IgD-negative memory B cell (primary cell): ENCODE data around the gene RAB11FIP4. TPM values are rescaled to one million over a fixed set of nuclear protein-coding genes. Genes with fewer than 3 reads are reported as not detected.
"Not testable (repeated sequence)": the region's sequence is repeated elsewhere in the genome, so short reads cannot be mapped to it uniquely, and the experiment has no call there.

Experiments used
- H3K27ac Mint-ChIP-seq, 3 donors: one replicate each; pipeline ENCODE4 v1.8.0; 2020 to 2022; ENCODE audit warnings: mild to moderate bottlenecking in 3 of 3, mixed read lengths in 3 of 3, moderate library complexity in 1 of 3
- H3K27me3 Mint-ChIP-seq: one replicate; pipeline ENCODE4 v1.8.0; 2021; ENCODE audit warnings: mixed read lengths
- H3K36me3 Mint-ChIP-seq: one replicate; pipeline ENCODE4 v1.8.0; 2020; ENCODE audit warnings: mild to moderate bottlenecking, mixed read lengths
- H3K4me1 Mint-ChIP-seq, 3 donors: one replicate each; pipeline ENCODE4 v1.8.0; 2020 to 2022; ENCODE audit warnings: mixed read lengths in 3 of 3, mild to moderate bottlenecking in 1 of 3
- H3K4me3 Mint-ChIP-seq, 4 donors: one replicate each; pipeline ENCODE4 v1.8.0; 2020 to 2022; ENCODE audit warnings: mild to moderate bottlenecking in 4 of 4, mixed read lengths in 4 of 4, moderate library complexity in 3 of 4
- H3K9me3 Mint-ChIP-seq, 3 donors: one replicate each; pipeline ENCODE4 v1.8.0; 2020 to 2021; ENCODE audit warnings: mixed read lengths in 3 of 3, mild to moderate bottlenecking in 1 of 3
- polyA plus RNA-seq: library from polyadenylated mRNA; unstranded; fragments of 300-500 nt; fragmentation: Illumina TruSeq; gene quantifications from one replicate; pipeline ENCODE4 v1.2.3, GENCODE V29; 2021

Gene RAB11FIP4
- polyA plus RNA-seq, 1 donor from 2014 or later: 21.0 TPM

DNA sequence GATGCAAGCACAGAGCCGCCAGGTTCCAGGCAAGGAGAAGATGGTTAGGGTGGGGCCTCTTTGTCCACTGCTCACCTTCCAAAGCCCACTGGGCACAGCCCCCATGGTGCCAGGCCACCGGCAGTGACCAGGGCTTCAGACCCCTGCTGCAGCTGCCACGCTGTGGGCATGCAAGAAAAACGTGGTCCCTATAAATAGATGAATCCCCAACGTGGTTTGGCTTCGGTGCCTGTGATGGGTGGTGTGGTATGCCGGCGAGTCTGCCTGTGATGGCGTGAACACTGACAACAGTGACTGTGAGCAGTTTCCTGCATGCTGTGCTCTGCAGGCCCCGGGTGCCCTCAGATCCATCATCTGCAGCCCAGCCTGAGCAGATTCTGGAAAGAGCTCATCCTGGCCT is 36.6 kb downstream of the RAB11FIP4 start:
- H3K27ac Mint-ChIP-seq: no peak overlapping the region

DNA sequence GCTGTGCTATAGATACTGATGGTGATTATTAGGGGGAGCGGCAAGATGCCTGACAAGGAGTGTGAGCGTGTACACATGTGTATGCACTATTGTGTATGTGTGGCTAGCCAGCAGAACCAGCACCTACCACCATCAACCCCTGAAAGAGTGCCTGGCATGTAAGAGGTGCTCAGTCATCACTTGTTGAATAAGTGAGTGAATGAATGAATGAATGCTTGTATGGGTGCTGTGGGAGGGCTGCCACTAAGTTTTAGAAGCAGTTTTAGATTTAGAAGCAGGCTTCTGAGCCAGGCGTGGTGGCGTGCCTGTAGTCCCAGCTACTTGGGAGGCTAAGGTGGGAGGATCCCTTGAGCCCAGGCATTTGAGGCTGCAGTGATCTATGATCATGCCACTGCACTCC is 37.0 kb downstream of the RAB11FIP4 start:
- Mint-ChIP-seq H3K4me1 (peaks cover 0 to 4% (median 4%) of the 10 kb centered on the region in 3 donors), H3K9me3 (peaks cover 0 to 2% (median 1%) of the 10 kb centered on the region in 3 donors), H3K27me3 (peaks cover 24% of the 10 kb centered on the region), H3K4me3 (peak overlapping the region in 1 of 4 donors; percentile 63), H3K27ac (peak overlapping the region in 1 of 3 donors; percentile 53), H3K36me3 (peaks cover 2% of the 10 kb centered on the region)

More for the DNA sequence above, 36.6 kb downstream of the RAB11FIP4 start:
- peaks cover 2 to 5% (median 5%) of the 10 kb centered on the region in 3 donors for H3K9me3 Mint-ChIP-seq
- peaks cover 0 to 3% (median 3%) of the 10 kb centered on the region in 3 donors for H3K4me1 Mint-ChIP-seq
- peaks cover 2% of the 10 kb centered on the region for H3K36me3 Mint-ChIP-seq
- peak overlapping the region in 1 of 4 donors; percentile 63 for H3K4me3 Mint-ChIP-seq
- peaks cover 25% of the 10 kb centered on the region for H3K27me3 Mint-ChIP-seq

DNA sequence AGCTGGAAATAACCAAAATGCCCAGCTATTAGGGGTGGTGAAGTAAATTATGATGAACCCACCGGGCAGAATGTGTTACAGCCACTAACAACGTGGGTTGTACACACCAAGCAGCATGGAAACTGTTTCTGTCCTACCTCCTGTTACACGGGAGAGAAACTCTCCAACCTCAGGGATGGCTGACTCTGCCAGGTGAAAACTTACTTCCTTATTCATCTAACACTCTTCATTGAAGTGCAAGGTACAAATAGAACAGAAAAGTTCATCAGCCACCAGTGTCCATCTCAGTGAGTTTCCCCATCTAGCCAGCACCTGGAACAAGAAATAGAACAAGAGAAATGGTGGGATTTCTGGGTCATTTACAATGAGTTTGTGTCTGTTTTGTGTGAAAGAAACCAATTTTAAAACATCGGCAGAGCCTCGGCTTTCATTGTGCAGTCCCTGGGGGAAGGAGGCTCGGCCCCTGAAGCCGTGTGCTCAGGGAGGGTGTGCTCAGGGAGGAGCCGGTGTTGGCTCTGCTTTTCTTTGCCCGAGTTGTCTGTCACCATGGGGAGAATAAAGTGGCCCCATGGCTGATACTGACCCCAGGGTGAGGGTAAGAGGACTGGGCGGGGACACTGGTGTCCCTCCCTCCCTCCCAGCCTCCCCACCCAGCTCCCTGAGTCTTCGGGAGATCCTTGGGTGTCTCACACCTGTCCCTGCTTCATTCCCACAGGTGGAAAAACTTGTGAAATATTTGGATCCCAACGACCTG is 39.8 kb downstream of the RAB11FIP4 start:
- Mint-ChIP-seq H3K27ac (no peak overlapping the region), H3K4me1 (peaks cover 2 to 4% (median 4%) of the 10 kb centered on the region in 3 donors), H3K27me3 (peaks cover 26% of the 10 kb centered on the region), H3K36me3 (peaks cover 2% of the 10 kb centered on the region), H3K4me3 (no peak overlapping the region), H3K9me3 (no peaks in the 10 kb centered on the region)

DNA sequence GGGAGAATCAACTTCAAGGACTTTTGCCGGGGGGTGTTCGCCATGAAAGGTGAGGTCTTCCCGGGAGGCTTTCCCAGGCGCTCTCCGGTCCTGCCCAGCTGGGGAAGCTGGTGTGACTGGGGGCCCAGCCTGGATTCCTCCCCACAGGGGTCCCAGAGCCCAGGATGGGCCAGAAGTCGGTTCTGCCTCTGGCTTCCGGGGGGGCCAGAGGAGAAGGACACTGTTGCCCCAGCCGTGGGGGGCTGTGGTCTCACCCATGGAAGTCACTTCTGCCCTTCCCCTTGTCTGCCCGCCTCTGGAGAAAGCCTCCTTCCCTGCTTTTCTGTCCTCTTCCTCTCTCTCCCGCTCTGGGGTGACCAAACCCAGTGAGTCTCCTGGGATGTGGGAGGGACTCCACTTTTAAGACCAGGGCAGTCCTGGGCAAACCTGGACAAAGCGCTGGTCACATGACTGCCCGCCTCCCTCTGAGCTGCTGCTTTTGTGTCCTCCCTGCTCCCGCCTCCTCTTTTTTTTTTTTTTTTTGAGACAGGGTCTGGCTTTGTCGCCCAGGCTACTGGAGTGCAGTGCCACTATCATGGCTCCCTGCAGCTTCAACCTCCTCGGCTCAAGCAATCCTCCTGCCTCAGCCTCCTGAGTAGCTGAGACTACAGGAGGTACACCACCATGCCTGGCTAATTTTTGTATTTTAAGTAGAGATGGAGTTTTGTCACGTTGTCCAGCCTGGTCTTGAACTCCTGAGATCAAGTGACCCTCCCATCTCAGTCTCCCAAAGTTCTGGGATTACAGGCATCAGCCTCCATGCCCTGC is 40.6 kb downstream of the RAB11FIP4 start:
- no peak overlapping the region for H3K27ac Mint-ChIP-seq
- H3K27me3 Mint-ChIP-seq: peaks cover 22% of the 10 kb centered on the region
- no peak overlapping the region for H3K4me3 Mint-ChIP-seq
- no peaks in the 10 kb centered on the region for H3K9me3 Mint-ChIP-seq
- H3K36me3 Mint-ChIP-seq: peaks cover 2% of the 10 kb centered on the region
- H3K4me1 Mint-ChIP-seq: peaks cover 2 to 5% (median 4%) of the 10 kb centered on the region in 3 donors

DNA sequence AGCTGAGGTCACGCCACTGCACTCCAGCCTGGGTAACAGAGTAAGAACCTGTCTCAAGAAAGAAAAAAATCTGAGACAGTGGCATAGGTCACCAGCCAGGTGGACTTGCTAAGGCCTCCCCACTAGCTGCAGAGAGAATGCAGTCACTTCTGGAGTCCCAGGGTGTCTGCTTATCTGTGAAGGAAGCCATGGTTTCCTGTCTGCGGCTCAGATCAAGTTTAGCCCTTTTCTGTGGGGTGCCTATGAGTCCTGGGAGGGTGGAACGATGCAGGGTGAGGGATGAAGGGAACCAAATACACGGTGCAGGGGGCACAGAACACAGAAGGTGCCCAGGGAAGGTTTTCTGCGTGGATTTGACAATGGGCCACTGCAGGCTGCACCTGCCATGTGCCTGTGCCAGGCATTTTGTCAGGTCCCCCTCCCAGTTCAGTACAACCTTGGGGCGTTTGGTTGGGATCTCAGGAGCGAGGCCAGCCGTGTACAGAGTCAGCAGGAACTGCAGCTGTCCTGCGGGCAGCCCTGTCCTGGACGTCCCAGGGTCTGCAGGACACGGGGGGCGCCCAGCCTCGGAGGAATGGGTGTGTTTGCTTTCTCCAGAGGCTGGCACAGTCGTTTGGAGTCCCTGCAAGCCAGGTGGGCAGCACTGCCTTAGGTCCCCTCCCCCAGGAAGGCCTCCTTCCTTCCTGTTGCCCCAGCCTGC is 41.8 kb downstream of the RAB11FIP4 start:
- H3K36me3 Mint-ChIP-seq: peaks cover 1% of the 10 kb centered on the region
- no peak overlapping the region for H3K27ac Mint-ChIP-seq

DNA sequence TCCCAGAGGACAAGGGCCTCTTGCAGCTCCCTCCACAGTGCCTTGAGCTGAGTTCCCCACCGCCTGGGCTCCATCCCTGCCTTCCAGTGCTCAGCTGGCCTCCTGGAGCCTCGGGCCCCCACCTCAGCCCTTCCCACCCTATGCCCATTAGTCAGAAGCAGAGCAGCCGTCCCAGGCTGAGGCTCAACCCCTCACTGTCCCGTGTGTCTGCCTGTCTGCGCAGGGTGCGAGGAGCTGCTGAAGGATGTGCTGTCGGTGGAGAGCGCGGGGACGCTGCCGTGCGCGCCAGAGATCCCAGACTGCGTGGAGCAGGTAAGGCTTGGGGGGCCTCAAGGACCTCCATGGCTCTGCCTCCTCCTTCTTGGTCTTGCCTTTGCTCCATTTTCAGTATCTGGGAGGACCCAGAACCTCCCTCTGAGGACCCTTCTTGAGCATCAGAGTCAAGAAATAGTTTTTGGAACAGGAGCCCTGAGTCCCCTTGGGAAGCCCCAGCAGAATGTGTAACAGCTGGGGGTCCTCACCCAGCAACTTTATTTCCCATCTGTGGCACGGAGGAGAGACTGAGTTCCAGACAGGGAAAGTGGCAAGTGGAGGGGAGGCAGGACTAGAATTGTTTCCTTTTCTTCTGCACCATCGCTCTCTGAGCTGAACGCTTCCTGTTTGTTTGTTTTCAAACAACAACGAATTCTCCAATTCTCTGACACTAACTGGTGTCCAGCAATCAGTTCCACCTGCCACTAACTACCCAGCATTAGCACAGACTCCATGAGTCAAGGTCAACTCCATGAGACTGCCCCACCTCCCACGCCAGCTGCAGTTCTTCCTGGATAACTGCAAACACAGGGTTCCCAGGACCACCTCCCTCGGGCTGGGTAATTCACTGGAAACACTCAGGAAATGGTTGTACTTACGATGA is 42.6 kb downstream of the RAB11FIP4 start:
- Mint-ChIP-seq H3K27me3 (peaks cover 19% of the 10 kb centered on the region), H3K4me3 (peak overlapping the region in 1 of 4 donors; percentile 12), H3K27ac (no peak overlapping the region), H3K36me3 (no peaks in the 10 kb centered on the region), H3K9me3 (no peaks in the 10 kb centered on the region), H3K4me1 (peaks cover 6 to 9% (median 7%) of the 10 kb centered on the region in 3 donors)

More for the DNA sequence above, 41.8 kb downstream of the RAB11FIP4 start:
- Mint-ChIP-seq H3K27me3 (peaks cover 21% of the 10 kb centered on the region), H3K9me3 (no peaks in the 10 kb centered on the region), H3K4me1 (peaks cover 4 to 9% (median 7%) of the 10 kb centered on the region in 3 donors), H3K4me3 (peak overlapping the region in 1 of 4 donors; percentile 22)

DNA sequence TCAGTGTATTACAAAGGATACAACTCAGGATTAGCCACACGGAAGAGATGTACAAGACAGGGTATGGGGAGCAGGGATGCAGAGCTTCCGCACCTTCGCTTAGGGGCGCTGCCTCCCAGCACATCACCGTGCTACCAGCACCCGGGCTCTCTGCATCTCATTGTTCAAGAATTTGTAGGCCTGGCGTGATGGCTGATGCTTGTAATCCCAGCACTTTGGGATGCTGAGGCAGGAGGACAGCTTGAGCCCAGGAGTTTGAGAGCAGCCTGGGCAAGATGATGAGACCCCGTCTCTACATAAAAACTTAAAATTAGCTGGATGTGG is 43.2 kb downstream of the RAB11FIP4 start:
- no peak overlapping the region for H3K27ac Mint-ChIP-seq

DNA sequence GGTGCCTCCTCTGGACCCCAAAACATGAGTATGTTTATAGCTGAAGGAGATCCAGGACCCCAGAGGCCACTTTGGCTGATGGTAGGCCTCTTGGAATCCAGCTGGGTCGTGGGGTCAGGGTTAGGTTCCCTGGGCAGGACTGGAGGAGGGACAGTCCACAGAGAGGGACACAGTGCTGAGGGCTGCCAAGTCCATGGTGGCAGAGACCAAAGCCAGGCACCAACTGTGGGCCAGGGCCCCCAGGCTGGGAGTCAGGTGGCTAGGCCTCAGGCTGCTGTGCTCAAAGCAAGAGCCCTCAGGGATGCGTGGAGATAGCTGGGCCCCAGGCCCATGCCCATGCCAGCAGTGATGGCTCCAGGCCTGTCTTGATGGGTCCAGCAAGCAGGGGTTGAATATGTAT is 44.1 kb downstream of the RAB11FIP4 start:
- H3K36me3 Mint-ChIP-seq: no peaks in the 10 kb centered on the region
- H3K4me1 Mint-ChIP-seq: peaks cover 6 to 13% (median 6%) of the 10 kb centered on the region in 3 donors
- H3K27me3 Mint-ChIP-seq: peaks cover 10% of the 10 kb centered on the region
- H3K4me3 Mint-ChIP-seq: no peak overlapping the region
- no peaks in the 10 kb centered on the region for H3K9me3 Mint-ChIP-seq
- H3K27ac Mint-ChIP-seq: peak overlapping the region in 1 of 3 donors; percentile 39

More for the DNA sequence above, 43.2 kb downstream of the RAB11FIP4 start:
- Mint-ChIP-seq H3K27me3 (peaks cover 16% of the 10 kb centered on the region), H3K4me3 (no peak overlapping the region), H3K9me3 (no peaks in the 10 kb centered on the region), H3K4me1 (peaks cover 6 to 9% (median 7%) of the 10 kb centered on the region in 3 donors), H3K36me3 (no peaks in the 10 kb centered on the region)

DNA sequence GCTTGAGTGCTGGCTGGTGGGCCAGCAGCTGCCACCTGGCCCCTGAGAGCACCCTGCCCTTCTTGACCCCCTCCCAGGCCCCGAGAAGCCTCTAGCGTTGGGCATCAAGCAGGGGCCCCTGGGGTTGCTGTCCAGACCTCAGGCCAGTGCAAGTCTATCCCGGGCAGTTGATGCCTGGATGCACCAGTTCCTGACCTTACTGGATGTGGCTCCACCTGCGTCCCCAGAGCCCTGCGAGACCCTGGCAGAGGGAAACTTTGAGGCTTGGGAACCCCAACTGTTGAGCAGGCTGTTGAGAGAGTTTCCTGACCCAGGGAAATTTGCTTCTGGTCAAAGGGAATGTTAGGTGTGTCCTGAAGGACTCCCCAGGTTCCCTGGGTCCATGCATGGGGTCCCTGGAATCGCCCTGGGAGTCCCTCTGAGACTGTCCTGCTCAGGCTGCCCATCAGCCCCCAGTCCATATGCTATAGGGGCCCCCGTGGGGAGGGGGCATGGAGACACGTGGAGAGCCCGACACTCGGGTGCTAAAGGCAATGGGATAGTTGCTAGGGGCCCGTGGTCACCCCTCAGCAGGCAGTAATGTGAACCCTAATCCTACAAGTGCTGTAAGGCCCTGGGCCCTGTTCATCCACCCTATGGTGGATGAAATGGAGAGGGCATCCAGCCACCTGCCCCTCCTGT is 46.4 kb downstream of the RAB11FIP4 start:
- Mint-ChIP-seq H3K4me1 (peaks cover 6 to 13% (median 6%) of the 10 kb centered on the region in 3 donors), H3K27ac (peak overlapping the region in 1 of 3 donors; percentile 52), H3K4me3 (no peak overlapping the region), H3K9me3 (no peaks in the 10 kb centered on the region), H3K27me3 (peaks cover 2% of the 10 kb centered on the region), H3K36me3 (no peaks in the 10 kb centered on the region)

DNA sequence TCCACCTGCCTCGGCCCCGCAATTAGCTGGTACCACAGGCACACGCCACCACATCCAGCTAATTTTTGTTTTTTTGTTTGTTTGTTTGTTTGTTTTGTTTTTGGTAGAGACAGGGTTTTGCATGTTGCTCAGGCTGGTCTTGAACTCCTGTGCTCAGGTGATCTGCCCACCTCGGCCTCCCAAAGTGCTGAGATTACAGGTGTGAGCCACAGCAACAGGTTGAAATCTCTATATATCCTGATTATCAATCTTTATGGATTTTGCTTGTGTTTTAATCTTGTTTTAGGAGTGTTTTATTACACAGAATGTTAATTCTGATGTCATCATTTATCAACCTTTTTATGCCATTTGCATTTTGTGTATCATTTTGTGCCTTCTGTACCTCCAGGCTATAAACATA is 48.2 kb downstream of the RAB11FIP4 start:
- no peaks in the 10 kb centered on the region for H3K27me3 Mint-ChIP-seq
- H3K27ac Mint-ChIP-seq: no peak overlapping the region
- H3K4me1 Mint-ChIP-seq: peaks cover 4 to 9% (median 4%) of the 10 kb centered on the region in 3 donors
- no peaks in the 10 kb centered on the region for H3K9me3 Mint-ChIP-seq
- peaks cover 2% of the 10 kb centered on the region for H3K36me3 Mint-ChIP-seq
- no peak overlapping the region for H3K4me3 Mint-ChIP-seq

DNA sequence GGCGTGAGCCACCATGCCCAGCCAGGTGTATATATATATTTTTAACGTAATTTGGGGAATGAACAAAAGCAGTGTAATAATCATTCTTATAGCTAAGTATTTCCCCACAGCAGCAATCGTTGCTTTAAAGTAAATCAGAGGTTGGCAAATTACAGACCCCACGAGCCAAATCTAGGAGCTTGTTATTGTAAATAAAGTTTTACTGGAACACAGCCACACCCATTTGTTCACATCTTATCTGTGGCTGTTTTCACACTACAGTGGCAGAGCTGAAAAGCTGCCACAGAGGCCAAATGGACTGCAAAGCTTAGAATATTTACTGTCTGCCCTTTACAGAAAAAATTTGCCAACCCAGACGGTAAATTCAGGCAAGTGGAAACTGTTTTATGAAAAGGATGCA is 50.8 kb downstream of the RAB11FIP4 start:
- H3K27ac Mint-ChIP-seq: no peak overlapping the region
- no peaks in the 10 kb centered on the region for H3K9me3 Mint-ChIP-seq
- H3K36me3 Mint-ChIP-seq: peaks cover 2% of the 10 kb centered on the region
- H3K27me3 Mint-ChIP-seq: no peaks in the 10 kb centered on the region
- peaks cover 4 to 6% (median 4%) of the 10 kb centered on the region in 3 donors for H3K4me1 Mint-ChIP-seq
- no peak overlapping the region for H3K4me3 Mint-ChIP-seq

DNA sequence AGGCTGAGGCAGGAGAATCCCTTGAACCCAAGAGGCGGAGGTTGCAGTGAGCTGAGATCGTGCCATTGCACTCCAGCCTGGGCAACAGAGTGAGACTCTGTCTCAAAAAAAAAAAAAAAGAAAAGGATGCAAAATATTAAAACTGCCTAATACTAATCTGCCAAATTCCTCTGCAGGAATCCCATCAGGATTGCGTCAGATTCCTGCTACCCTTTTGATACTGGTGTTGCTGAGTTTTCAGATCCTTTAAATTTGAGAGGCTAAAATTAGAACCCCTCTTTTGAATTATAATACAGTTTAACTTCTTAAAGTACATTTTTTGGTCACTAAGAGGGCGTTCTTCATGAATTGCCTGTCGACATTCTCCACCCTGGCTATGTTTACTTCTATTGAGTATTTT is 51.4 kb downstream of the RAB11FIP4 start:
- H3K36me3 Mint-ChIP-seq, H3K4me1 Mint-ChIP-seq, H3K27me3 Mint-ChIP-seq, H3K4me3 Mint-ChIP-seq, H3K27ac Mint-ChIP-seq, H3K9me3 Mint-ChIP-seq: not testable (repeated sequence)

DNA sequence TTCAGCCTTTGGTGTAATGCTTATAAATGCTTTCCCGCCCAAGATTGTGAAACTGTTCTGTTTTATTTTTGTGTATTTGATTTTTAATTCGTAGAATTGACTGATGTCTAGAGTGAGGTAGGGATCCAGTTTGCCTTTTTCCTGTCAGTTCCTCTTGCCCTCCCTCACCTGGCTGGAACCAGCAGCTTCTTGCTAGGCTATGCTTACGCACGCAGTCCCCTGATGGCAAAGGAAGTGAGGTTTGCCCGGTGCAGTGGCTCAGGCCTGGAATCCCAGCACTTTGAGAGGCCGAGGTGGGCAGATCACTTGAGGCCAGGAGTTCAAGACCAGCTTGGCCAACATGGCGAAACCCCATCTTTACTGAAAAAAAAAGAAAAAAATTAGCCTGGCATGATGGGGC is 51.9 kb downstream of the RAB11FIP4 start:
- peaks cover 1 to 4% (median 2%) of the 10 kb centered on the region in 3 donors for H3K4me1 Mint-ChIP-seq
- peaks cover 2% of the 10 kb centered on the region for H3K36me3 Mint-ChIP-seq
- H3K27ac Mint-ChIP-seq: no peak overlapping the region
- H3K4me3 Mint-ChIP-seq: peak overlapping the region in 1 of 4 donors; percentile 39
- H3K9me3 Mint-ChIP-seq: no peaks in the 10 kb centered on the region
- H3K27me3 Mint-ChIP-seq: no peaks in the 10 kb centered on the region

DNA sequence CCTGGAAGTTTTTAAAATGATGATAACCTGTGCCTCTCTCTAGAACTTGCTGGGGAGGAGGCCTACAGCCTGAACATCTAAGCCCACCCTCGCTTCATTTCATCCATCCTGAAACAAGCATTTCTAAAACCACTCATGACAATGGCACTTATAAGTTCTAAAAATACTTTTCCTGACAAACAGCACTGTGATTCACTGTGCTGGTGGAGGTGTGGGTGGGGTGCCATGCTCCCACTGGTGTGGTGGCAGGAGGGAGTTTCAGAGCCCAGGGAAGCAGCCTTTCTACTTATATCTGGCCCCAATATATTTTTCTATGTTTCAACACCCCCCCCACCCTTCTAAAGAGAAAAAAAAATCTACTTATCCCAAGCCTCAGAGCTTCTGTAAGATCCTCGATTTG is 52.6 kb downstream of the RAB11FIP4 start:
- no peaks in the 10 kb centered on the region for H3K27me3 Mint-ChIP-seq
- no peak overlapping the region for H3K4me3 Mint-ChIP-seq
- peaks cover 2% of the 10 kb centered on the region for H3K36me3 Mint-ChIP-seq
- H3K9me3 Mint-ChIP-seq: no peaks in the 10 kb centered on the region
- peaks cover 0 to 4% (median 2%) of the 10 kb centered on the region in 3 donors for H3K4me1 Mint-ChIP-seq
- no peak overlapping the region for H3K27ac Mint-ChIP-seq
